GM18909 (cell line): ENCODE data around the gene NHSL1.

ENCODE experiments used
- ATAC-seq: cut with Tn5 transposase; IDR thresholded peaks from one replicate; pipeline ENCODE4 v1.9.1; 2021; ENCODE audit warnings: mild to moderate bottlenecking; ENCODE audit not compliant: unreplicated experiment, poor library complexity

Gene NHSL1

DNA sequence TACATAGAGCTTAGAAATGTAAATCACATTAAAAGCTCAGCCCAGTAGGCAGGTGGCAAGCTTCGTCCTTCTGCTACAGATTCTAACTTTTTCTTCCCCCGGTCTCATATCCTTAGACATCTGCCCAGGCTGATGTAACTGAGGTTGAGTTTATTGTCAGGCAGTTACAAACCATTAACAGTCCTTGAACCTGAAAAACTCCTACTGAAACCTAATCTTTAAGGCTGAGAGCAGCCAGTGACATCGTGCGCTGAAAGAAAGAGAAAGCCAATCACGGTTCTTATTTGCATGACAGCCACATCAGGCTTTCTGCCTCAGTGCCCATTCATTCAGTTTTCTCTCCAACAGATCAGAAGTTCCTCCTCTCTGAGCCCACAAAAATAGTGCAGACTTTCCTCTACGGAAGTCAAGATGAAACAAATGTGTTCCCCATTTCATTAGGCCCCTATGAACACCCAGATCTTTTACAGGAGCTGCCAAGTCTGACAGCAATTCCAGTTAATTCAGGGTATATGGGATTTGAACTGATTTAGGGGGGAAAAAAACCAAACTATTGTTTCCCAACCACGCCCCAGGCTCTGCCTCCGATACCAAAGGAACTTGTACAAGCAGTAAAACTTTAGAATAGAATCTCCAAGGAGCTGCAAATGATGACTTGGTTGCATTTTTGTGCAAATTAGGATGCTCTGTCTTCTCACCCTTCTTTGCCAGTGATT, at the start of gene NHSL1:
TSS of gene NHSL1 (minus strand) at position 192 of the 716 bp plus-strand sequence. CDS start 204 bp downstream, outside the sequence.
- peak; percentile 97 for ATAC-seq

DNA sequence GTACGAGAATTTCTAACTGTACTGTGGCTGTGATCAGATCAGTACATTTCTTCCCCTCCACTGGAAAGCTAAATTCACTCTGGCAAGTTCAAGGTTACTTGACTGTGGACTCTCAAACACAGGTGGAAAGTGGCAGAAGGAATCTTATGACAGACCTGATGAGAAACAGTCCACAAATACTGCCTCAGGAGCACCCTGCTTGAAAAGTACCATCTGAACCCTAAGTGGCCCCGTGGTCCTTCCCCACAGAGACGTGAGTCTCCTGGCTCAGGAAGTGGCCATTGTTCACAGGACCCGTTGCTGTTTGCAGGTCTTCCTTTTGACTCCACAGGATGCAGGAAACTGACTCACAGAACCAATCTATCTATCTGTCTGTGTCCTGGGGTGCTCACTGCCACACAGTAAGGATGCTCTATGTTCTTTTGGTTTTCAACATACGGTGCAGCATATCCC, 47.5 kb upstream of the NHSL1 start:
- no peak for ATAC-seq

DNA sequence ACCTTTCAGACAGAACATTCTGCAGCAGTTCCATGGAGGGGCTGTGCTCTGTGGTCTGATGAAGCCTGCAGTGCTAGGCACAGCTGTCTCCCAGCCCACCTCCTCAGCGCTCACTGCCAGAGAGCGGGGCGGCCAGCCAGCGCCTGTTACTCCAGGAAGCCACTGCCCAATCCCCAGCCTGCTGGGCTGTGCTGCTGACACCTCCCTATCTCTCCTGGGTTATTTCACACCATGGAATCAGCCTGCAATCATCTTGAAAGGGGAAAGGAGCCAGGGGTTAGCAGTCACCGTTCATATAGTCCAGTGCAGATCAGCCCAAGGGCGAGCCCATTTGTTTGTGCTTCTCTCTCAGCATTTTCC, 46.3 kb upstream of the NHSL1 start:
- ATAC-seq: no peak

DNA sequence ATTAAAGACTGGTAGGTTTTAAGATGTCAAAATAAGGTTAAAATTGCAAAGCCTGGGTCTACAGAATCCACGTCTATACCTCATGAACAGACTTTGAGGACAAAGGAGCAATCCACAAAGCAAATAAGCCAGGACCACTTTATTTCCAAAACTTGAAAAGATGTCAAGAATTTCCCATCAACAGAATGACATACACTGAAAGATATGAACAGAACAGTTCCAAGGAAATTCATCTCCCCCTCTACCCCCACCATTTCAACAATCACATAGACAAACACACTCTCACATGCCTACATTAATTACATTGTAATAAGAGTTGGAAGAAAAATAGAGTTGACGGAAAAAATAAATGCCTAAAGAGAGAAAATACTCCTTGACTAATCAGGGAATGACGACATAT, 45.2 kb upstream of the NHSL1 start:
- no peak for ATAC-seq

- ATAC-seq: no peak
These were observed 44.4 kb upstream of the NHSL1 start for GRCh38 chr6:138543657-138544056.

GRCh38 chr6:138541823-138542481, 42.7 kb upstream of the NHSL1 start:
- no peak for ATAC-seq

DNA sequence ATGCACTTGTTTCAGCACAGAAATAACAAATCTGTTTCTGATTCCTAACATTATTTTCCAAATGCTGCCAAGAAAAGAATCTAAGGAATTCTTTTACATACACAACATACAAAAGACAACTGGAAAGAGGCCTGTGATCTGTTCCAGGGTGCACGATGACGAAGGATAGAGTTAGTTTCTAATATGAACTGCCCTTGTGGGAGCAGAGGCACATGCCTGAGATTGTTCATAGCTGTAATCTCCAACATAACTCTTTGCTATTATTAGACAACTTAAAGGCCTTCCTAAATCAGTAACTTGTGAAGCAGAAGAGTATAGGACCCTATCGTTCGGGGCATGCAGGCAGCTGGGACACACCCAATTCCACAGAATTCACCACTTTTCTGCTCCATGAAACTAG, 41.2 kb upstream of the NHSL1 start:
- no peak for ATAC-seq

- ATAC-seq: no peak
These were observed 40.6 kb upstream of the NHSL1 start for GRCh38 chr6:138539876-138540275.

DNA sequence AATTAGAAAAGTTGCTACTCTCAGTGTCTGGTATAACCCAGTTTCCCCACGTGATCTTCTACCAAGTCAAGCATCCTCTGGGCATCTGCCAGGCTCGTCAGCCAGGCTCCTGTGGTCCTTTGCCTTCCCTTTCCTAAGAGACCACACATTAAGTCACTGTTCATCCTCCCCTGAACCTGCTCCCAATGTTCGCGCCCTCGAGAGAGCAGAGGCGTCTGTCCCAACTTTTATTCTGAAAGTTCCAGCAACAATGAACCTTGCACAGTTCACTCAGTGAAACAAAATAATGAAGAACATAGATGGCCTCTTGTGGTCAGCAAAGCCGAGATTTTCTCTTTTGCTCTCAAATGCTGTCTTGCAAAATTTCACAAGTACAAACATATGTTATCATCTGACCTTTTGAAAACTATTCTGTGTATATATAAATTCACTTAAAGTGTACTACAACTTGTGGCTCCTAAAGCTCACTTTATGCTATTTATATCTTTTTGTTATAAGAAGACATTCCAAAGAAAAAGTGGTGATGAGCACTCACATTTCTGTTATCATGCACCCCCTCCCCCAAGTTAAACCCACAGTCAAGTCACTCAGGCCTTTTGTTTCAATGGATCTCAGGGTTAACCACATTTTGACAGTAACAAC, 39.2 kb upstream of the NHSL1 start:
- no peak for ATAC-seq

- ATAC-seq: no peak
These were observed 37.8 kb upstream of the NHSL1 start for GRCh38 chr6:138537106-138537505.

DNA sequence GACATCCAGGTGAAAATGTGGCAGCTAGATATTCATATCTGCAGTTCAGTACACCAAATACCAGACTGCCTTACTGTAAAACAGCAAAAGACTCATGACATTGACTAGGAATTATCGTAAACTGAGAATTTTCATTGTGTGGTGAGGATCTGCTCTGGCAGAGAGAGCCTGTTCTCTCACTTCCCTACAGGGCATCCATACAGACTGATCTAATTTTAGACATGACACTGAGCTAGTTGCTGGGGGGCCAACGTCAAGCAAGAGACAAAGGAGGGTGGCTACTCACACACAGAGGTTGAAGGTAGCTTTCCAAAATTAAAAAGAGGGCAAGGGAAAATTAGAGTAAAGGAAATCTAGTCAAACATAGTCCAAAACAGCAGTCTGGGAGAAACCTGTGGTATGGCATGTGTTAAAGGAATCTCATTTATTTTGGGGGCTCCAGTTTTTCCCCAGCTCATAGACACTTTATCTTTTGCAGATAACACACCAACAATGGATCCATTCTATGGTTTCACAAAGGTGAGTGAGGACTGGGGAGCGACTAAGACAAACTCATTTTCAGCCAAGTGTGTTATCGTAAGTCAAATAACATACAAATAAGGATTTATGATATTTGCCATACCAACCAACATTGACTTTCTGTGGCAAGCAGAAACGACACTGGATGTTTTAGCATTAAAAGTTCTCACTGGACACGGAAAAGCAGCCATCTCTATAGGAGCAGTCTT, 36.6 kb upstream of the NHSL1 start:
- ATAC-seq: no peak

GRCh38 chr6:138533667-138534066, 34.4 kb upstream of the NHSL1 start:
- no peak for ATAC-seq

- ATAC-seq: no peak
These were observed 32.1 kb upstream of the NHSL1 start for GRCh38 chr6:138531387-138531786.

GRCh38 chr6:138529478-138529877, 30.2 kb upstream of the NHSL1 start:
- ATAC-seq: no peak

GRCh38 chr6:138528956-138529355, 29.7 kb upstream of the NHSL1 start:
- ATAC-seq: no peak

GRCh38 chr6:138528137-138528536, 28.8 kb upstream of the NHSL1 start:
- ATAC-seq: no peak

DNA sequence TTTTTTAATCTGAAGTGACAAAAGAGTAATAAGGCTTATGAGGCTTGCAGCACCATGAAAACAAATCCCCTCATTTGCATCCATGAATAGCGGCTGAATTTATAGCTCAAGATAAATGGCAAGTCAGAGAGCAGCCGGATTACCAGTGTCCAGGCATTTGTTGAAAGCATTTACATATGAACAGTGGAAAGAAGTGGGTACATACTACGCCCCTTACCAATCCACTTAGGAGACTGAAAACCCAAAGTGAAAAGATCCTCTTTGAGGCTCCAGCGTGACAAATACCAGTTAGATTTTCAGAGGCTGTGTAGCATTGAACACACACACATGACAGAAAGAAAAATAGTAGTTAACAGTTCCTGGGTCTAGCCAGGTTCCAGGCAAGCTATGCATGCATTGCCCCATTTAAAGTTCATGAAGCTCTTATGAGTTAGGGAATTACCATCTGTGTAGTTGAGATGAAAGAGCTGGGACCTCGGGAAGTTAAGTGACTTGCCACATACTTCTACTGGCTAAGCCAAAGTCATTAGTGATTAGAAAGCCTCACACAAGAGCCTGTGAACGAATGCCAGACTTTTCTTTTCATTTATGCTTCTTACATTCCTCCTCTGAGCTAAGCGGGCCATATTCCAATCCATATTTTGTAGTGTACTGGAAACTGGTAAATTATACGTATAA, 28.3 kb upstream of the NHSL1 start:
- no peak for ATAC-seq

DNA sequence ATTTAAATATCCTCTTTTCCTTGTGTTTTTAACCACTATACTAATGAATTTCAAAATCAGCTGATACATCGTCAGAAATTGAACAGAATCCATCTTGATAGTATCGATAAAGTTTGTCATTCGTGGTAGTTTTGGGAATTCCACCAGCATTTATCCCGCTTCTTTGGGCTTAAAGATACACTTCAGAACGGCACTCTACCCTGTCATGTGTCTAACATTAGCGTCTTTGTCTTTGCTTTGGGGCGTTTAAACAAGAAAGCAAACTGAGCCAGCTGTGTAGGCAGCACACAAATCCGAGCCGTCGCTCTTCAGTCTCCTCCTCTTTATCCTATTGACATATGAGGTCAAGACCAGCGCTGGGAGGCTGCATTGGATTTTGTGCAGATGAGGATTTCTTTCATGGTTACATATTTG, 27.5 kb upstream of the NHSL1 start:
- ATAC-seq: no peak

GRCh38 chr6:138525355-138525754, 26.1 kb upstream of the NHSL1 start:
- no peak for ATAC-seq

DNA sequence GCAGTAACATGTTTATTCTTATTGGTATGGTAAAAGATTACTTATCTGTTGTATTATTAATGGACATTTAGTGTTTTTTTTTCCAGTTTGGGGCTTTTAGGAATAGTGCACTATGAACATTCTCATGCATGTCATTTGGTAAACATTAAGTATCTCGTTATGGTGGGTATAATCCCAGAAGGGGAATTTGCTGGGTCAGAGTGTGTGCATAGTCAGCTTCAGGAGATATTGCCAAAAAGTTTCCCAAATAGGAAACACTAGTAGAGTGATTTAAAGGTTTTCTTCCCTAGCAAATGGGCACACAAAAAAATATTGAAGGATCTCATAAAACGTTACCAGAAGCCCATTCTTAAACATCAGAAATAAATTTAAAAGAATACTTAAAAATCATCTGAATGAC, 25.2 kb upstream of the NHSL1 start:
- no peak for ATAC-seq
